Osteoblast (primary cell): Measurements from ENCODE around the gene BCAN. TPM values are rescaled to one million over a fixed set of nuclear protein-coding genes. Genes with fewer than 3 reads are reported as not detected.

ENCODE experiments used
- DNase-seq: peaks from one replicate; pipeline ENCODE4 v3.0.0; 2011; ENCODE audit warnings: low spot score, mixed read lengths; ENCODE audit not compliant: insufficient read length; ENCODE audit errors: missing footprints
- H2AFZ ChIP-seq: 2 replicates; pipeline ENCODE4 v1.6.0; 2011; ENCODE audit warnings: mild to moderate bottlenecking, low read length
- H3K27ac ChIP-seq: 2 replicates; pipeline ENCODE4 v1.5.1; 2011; ENCODE audit warnings: mild to moderate bottlenecking, low read depth, low read length, moderate library complexity
- H3K27me3 ChIP-seq: 2 replicates; pipeline ENCODE4 v1.6.0; 2012; ENCODE audit warnings: mild to moderate bottlenecking, control low read depth, inconsistent platforms, low read length, moderate library complexity; ENCODE audit not compliant: insufficient read depth
- H3K36me3 ChIP-seq: 2 replicates; pipeline ENCODE4 v1.5.1; 2011; ENCODE audit warnings: mild to moderate bottlenecking, low read length, control low read depth, moderate library complexity; ENCODE audit not compliant: insufficient read depth
- H3K4me1 ChIP-seq: 2 replicates; pipeline ENCODE4 v1.5.1; 2011; ENCODE audit warnings: mild to moderate bottlenecking, low read length, control low read depth, moderate library complexity; ENCODE audit not compliant: insufficient read depth
- H3K4me2 ChIP-seq: 2 replicates; pipeline ENCODE4 v1.6.0; 2011; ENCODE audit warnings: mild to moderate bottlenecking, low read length; ENCODE audit not compliant: insufficient read depth
- H3K4me3 ChIP-seq: fragments of 200-600 bp; sonication (generic); 3 replicates; pipeline ENCODE4 v1.5.1; 2012; ENCODE audit warnings: mild to moderate bottlenecking, low read length, inconsistent platforms; ENCODE audit not compliant: insufficient read depth
- H3K79me2 ChIP-seq: 2 replicates; pipeline ENCODE4 v1.6.0; 2012; ENCODE audit warnings: mild to moderate bottlenecking, low read length, control low read depth, inconsistent platforms; ENCODE audit not compliant: insufficient read depth
- H3K9me3 ChIP-seq: 2 replicates; pipeline ENCODE4 v1.5.1; 2011; ENCODE audit warnings: low read depth, low read length, control low read depth
- H4K20me1 ChIP-seq: 2 replicates; pipeline ENCODE4 v1.6.0; 2012; ENCODE audit warnings: mild to moderate bottlenecking, low read length, control low read depth; ENCODE audit not compliant: insufficient read depth
- total RNA-seq: library from RNA; depleted of rRNA; stranded (reverse); fragments of >200 nt; gene quantifications from 2 replicates; pipeline ENCODE4 v1.2.3, GENCODE V29; 2012
- TF ChIP-seq, protein P1 (sequence below): IDR thresholded peaks from 2 replicates; pipeline ENCODE4 v1.5.1; 2011; ENCODE audit warnings: mild to moderate bottlenecking, low read depth, low read length, moderate library complexity; ENCODE audit errors: extremely low read depth

The BCAN gene
- total RNA-seq, 1 donor, result not detected

DNA sequence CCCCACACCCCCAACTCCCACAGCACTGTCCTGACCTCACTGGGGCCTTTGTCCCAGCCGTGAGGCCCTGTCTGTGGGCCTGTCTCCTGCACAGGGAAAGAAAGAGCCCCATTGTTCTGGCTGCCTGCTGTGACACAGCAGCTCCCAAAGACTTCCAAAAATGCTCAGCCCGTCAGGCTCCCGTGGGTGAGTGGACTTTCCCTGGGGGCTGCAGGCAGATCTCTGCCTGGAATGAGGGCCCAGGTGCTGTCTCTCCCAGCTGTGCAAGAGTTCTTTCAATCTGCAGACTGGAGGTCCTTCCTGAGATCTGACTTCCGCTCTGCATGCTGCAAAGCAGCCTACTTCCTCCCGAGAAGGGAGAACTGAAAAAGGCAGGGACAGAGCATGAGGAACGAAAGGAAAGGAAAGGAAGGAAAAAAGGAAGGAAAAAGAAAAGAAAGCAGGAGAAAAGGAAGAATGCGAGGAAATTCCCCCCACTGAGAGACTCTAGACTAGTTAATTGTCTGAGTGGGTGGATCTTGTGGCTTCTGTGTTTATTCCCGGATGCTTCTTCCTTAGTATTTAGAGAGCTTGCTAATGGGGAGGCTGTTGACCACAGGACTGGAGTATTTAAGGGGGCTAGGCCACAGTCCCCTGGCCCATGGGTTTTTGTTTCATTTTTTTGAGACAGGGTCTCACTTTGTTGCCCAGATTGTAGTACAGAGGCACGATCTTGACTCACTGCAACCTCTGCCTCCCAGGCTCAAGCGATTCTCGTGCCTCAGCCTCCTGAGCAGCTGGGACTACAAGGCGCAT, 20.3 kb downstream of the BCAN start:
- peak overlapping the region; percentile 1 for H3K4me3 ChIP-seq
- peaks cover 7% of the 10 kb centered on the region for H3K27me3 ChIP-seq
- peak overlapping the region; percentile 78 for H3K27ac ChIP-seq
- no peaks in the 10 kb centered on the region for H3K36me3 ChIP-seq
- peaks cover 54% of the 10 kb centered on the region for H3K4me1 ChIP-seq
- no peaks in the 10 kb centered on the region for H3K79me2 ChIP-seq
- H2AFZ ChIP-seq, result peak overlapping the region; percentile 8
- H4K20me1 ChIP-seq, result no peaks in the 10 kb centered on the region
- peak; percentile 82 for DNase-seq
- TF ChIP-seq, protein P1, sequence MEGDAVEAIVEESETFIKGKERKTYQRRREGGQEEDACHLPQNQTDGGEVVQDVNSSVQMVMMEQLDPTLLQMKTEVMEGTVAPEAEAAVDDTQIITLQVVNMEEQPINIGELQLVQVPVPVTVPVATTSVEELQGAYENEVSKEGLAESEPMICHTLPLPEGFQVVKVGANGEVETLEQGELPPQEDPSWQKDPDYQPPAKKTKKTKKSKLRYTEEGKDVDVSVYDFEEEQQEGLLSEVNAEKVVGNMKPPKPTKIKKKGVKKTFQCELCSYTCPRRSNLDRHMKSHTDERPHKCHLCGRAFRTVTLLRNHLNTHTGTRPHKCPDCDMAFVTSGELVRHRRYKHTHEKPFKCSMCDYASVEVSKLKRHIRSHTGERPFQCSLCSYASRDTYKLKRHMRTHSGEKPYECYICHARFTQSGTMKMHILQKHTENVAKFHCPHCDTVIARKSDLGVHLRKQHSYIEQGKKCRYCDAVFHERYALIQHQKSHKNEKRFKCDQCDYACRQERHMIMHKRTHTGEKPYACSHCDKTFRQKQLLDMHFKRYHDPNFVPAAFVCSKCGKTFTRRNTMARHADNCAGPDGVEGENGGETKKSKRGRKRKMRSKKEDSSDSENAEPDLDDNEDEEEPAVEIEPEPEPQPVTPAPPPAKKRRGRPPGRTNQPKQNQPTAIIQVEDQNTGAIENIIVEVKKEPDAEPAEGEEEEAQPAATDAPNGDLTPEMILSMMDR, result no peak
- H3K9me3 ChIP-seq, result no peaks in the 10 kb centered on the region
- peak overlapping the region; percentile 4 for H3K4me2 ChIP-seq

DNA sequence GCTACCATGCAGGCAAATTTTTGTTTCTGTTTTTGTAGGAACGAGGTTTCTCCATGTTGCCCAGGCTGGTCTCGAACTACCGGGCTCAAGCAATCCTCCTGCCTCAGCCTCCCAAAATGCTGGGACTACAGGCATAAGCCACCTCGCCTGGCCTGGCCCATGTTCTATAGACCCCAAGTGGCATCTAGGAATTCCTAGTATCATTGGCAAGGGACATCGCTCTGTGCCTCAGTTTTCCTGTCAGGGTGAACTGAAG, 20.8 kb downstream of the BCAN start:
- Histone ChIP-seq H3K79me2 (no peaks in the 10 kb centered on the region), H3K27ac (peak overlapping the region; percentile 78), H3K4me2 (no peak overlapping the region), H3K9me3 (no peaks in the 10 kb centered on the region), H3K36me3 (no peaks in the 10 kb centered on the region), H3K27me3 (peaks cover 4% of the 10 kb centered on the region), H3K4me3 (no peak overlapping the region), H4K20me1 (no peaks in the 10 kb centered on the region), H2AFZ (no peak overlapping the region), H3K4me1 (peaks cover 52% of the 10 kb centered on the region)
- no peak for DNase-seq
- TF ChIP-seq, protein P1, result no peak

DNA sequence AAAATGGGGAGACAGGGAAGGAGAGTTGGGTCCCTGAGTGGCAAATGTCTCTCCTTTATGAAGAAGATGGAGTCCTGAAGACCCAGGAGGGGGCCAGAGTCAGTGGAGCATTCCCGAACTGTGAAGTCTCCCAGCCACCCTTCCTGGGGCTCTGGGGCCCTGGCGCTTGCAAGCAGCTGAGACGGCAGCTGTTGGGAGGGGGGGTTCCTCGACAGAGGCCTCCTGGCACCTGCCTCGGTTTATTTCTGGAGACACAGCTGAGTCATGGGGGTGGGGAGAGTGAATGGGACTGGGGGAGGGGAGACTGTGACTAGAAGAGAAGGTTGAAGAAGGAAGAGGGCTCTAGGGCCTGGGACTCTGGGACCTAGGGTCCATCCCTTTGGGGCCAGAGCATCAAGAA, 21.3 kb downstream of the BCAN start:
- Histone ChIP-seq H3K4me3 (no peak overlapping the region), H3K4me2 (no peak overlapping the region), H3K9me3 (no peaks in the 10 kb centered on the region), H3K4me1 (peaks cover 52% of the 10 kb centered on the region), H3K27me3 (no peaks in the 10 kb centered on the region), H2AFZ (no peak overlapping the region), H3K79me2 (no peaks in the 10 kb centered on the region), H3K36me3 (no peaks in the 10 kb centered on the region), H4K20me1 (no peaks in the 10 kb centered on the region), H3K27ac (peak overlapping the region; percentile 78)
- TF ChIP-seq, protein P1, result no peak
- DNase-seq, result peak; percentile 85

DNA sequence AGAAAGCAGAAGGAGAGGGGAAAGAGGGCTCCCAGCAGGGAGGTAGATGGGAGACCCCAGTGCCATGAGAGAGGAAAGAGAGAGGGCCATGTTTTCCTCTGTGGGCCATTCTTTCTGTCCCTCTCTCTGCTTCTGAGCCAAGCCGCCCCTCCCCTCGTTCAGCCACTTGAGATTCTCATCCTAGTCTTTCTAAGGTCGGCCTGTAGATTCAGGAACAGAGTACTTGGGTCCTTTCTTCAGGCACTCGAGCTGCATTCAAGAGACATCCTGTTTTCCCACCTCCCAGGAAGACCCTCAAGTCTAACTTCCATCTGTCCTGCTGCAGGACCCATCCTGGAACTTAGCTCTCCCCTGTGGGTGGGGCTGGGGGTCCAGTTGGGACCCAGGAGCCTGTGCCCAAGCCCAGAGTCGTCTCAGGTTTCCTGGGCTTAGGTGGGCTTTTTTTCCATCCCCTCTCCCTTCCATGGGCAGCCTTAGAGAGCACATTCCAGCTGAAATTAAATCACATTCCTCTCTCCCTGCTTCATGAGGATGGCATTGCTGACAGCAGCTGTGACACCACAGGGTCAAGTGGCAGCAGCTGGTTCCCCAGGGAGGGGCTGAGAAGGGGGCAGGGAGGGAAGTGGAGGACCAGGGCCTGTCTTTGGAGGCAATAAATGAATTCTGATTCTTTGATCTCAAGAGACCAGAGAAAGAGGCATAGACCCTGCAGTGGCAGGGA, 22.3 kb downstream of the BCAN start:
- H3K9me3 ChIP-seq, result no peaks in the 10 kb centered on the region
- H4K20me1 ChIP-seq, result no peaks in the 10 kb centered on the region
- peaks cover 52% of the 10 kb centered on the region for H3K4me1 ChIP-seq
- no peak overlapping the region for H3K4me3 ChIP-seq
- no peak overlapping the region for H3K27ac ChIP-seq
- peak overlapping the region; percentile 20 for H3K4me2 ChIP-seq
- H2AFZ ChIP-seq, result no peak overlapping the region
- H3K36me3 ChIP-seq, result no peaks in the 10 kb centered on the region
- TF ChIP-seq, protein P1, result no peak
- DNase-seq, result peak; percentile 79
- H3K79me2 ChIP-seq, result no peaks in the 10 kb centered on the region
- no peaks in the 10 kb centered on the region for H3K27me3 ChIP-seq
